Uterus (tissue), 4 donors: ENCODE results near the gene DMD. TPM values are rescaled to one million over a fixed set of nuclear protein-coding genes. Genes with fewer than 3 reads are reported as not detected.

ENCODE experiments used
- DNase-seq, 2 donors: peaks; one replicate each; pipeline ENCODE4 v3.0.0-alpha.2; 2019 to 2020
- H3K27ac ChIP-seq, 2 donors: fragments of 200-600 bp; sonication (generic); 1 replicate in 1 of 2; 2 replicates in 1 of 2; pipeline ENCODE4 v1.5.1; 2016 to 2018
- H3K27me3 ChIP-seq, 2 donors: fragments of 200-600 bp; sonication (generic); one replicate each; pipeline ENCODE4 v1.5.1; 2018 to 2019; ENCODE audit warnings: control low read depth in 1 of 2
- H3K36me3 ChIP-seq, 2 donors: fragments of 200-600 bp; sonication (generic); one replicate each; pipeline ENCODE4 v1.5.1; 2019; ENCODE audit warnings: control low read depth in 1 of 2
- H3K4me1 ChIP-seq, 2 donors: fragments of 200-600 bp; sonication (generic); one replicate each; pipeline ENCODE4 v1.5.1; 2018 to 2019; ENCODE audit warnings: control low read depth in 1 of 2
- H3K4me3 ChIP-seq, 2 donors: fragments of 200-600 bp; sonication (generic); 1 replicate in 1 of 2; 2 replicates in 1 of 2; pipeline ENCODE4 v1.5.1; 2018 to 2019; ENCODE audit warnings: mild to moderate bottlenecking in 1 of 2
- H3K9me3 ChIP-seq, 2 donors: fragments of 200-600 bp; sonication (generic); one replicate each; pipeline ENCODE4 v1.5.1; 2019; ENCODE audit warnings: control low read depth in 1 of 2
- CTCF ChIP-seq, 4 experiments: fragments of 200-600 bp in 2 of 4; fragments of 450-650 bp in 2 of 4; sonication (generic) in 2 of 4; IDR thresholded peaks; one replicate each; pipeline ENCODE4 v1.5.1; 2016 to 2019; ENCODE audit warnings: antibody characterized with exemption in 4 of 4, mild to moderate bottlenecking in 2 of 4, moderate library complexity in 1 of 4
- POLR2A ChIP-seq, 2 donors: fragments of 450-650 bp; IDR thresholded peaks; one replicate each; pipeline ENCODE4 v1.6.1; 2016; ENCODE audit warnings: antibody characterized with exemption in 2 of 2, mild to moderate bottlenecking in 1 of 2, moderate library complexity in 1 of 2
- intact Hi-C: fragments of 100-400 bp; cut with DNase I; formaldehyde crosslinking; loops from one replicate; pipeline ENCODE4 v1.15.1; 2023; ENCODE audit warnings: low total_unique reads
- total RNA-seq, 4 donors: library from RNA; depleted of rRNA in 3 of 4; stranded (reverse); fragments of >200 nt in 3 of 4; gene quantifications; one replicate each; pipeline versions ENCODE4 v1.1.0 to v1.2.4, GENCODE V29; 2014 to 2023
- donor health status: DM: yes; HTN: yes; CAD: no.

DMD gene
- total RNA-seq, 4 donors from 2014 or later = 73.8 to 147 (median 97.8) TPM

- Histone ChIP-seq H3K4me1 (no peaks in the 10 kb centered on the region), H3K4me3 (no peak overlapping the region), H3K36me3 (no peaks in the 10 kb centered on the region), H3K9me3 (no peaks in the 10 kb centered on the region), H3K27me3 (no peaks in the 10 kb centered on the region), H3K27ac (no peak overlapping the region)
- TF ChIP-seq CTCF (IDR thresholded peaks at IDR 0.05) = no peak
- no peak for TF ChIP-seq POLR2A (IDR thresholded peaks at IDR 0.05)
- DNase-seq = no peak
- intact Hi-C loops = no loop called here
Measured at GRCh38 chrX:31301941-31302340, 1909.4 kb downstream of the DMD start.

- H3K27ac ChIP-seq = no peak overlapping the region
- H3K27me3 ChIP-seq = no peaks in the 10 kb centered on the region
- no peak overlapping the region for H3K4me3 ChIP-seq
- TF ChIP-seq POLR2A (IDR thresholded peaks at IDR 0.05) = no peak
- no peak for TF ChIP-seq CTCF (IDR thresholded peaks at IDR 0.05)
- intact Hi-C loops = no loop called here
- H3K4me1 ChIP-seq = no peaks in the 10 kb centered on the region
- DNase-seq = no peak
- H3K36me3 ChIP-seq = no peaks in the 10 kb centered on the region
- no peaks in the 10 kb centered on the region for H3K9me3 ChIP-seq
Measured at GRCh38 chrX:31301203-31301602, 1910.1 kb downstream of the DMD start.

GRCh38 chrX:31298916-31299315, 1912.4 kb downstream of the DMD start:
- intact Hi-C loops = no loop called here
- Histone ChIP-seq H3K4me1 (no peaks in the 10 kb centered on the region), H3K9me3 (no peaks in the 10 kb centered on the region), H3K27me3 (no peaks in the 10 kb centered on the region), H3K4me3 (no peak overlapping the region), H3K27ac (no peak overlapping the region), H3K36me3 (no peaks in the 10 kb centered on the region)
- no peak for DNase-seq
- TF ChIP-seq POLR2A (IDR thresholded peaks at IDR 0.05) = no peak
- no peak for TF ChIP-seq CTCF (IDR thresholded peaks at IDR 0.05)

GRCh38 chrX:31297881-31298280, 1913.5 kb downstream of the DMD start:
- H3K9me3 ChIP-seq = no peaks in the 10 kb centered on the region
- DNase-seq = no peak
- H3K4me3 ChIP-seq = no peak overlapping the region
- intact Hi-C loops = no loop called here
- no peak overlapping the region for H3K27ac ChIP-seq
- no peaks in the 10 kb centered on the region for H3K27me3 ChIP-seq
- H3K4me1 ChIP-seq = no peaks in the 10 kb centered on the region
- no peak for TF ChIP-seq POLR2A (IDR thresholded peaks at IDR 0.05)
- TF ChIP-seq CTCF (IDR thresholded peaks at IDR 0.05) = no peak
- no peaks in the 10 kb centered on the region for H3K36me3 ChIP-seq

- H3K27ac ChIP-seq = no peak overlapping the region
- DNase-seq = no peak
- H3K9me3 ChIP-seq = no peaks in the 10 kb centered on the region
- intact Hi-C loops = no loop called here
- H3K36me3 ChIP-seq = no peaks in the 10 kb centered on the region
- H3K27me3 ChIP-seq = no peaks in the 10 kb centered on the region
- no peaks in the 10 kb centered on the region for H3K4me1 ChIP-seq
- no peak for TF ChIP-seq CTCF (IDR thresholded peaks at IDR 0.05)
- no peak for TF ChIP-seq POLR2A (IDR thresholded peaks at IDR 0.05)
- H3K4me3 ChIP-seq = no peak overlapping the region
Measured at GRCh38 chrX:31294475-31294874, 1916.9 kb downstream of the DMD start.
